ENCODE data around the gene CHCHD4. TPM values are rescaled to one million over a fixed set of nuclear protein-coding genes. Genes with fewer than 3 reads are reported as not detected.

The CHCHD4 gene
- total and polyA plus RNA-seq, 9 donors: 10.1 to 22.2 (median 12.2) TPM

DNA sequence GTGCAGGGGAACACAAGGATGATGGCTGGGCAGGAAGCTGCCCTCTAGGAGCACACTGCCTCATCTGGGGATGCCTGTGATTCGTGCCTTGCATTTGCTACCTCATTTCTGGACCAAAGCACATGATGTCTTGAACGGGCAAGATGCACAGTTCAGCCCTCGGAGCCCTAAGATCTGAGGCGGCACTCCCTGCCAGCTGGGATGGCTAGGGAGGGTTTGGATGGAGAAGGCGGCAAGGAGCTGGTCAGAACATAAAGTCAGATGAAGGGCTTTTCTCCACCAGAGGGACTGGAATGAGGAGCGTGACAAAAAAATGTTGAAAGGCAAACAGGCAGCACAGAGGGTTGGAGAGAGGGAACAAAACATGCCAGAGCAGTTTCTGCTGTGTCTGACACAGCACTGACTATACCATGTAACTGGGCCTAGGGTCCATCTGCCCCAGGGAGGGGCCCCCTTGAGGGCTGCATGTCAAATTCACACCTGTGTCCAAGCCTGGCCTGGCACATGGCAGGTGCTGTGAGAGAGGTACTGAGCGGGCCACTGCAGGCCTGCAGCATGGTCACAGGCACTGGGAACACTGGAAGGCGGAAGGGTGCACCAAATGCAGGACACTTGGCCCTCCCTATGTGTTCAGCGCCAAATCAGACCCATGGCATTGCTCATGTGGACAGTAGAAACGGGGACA lies 21.9 kb upstream of the CHCHD4 start:
- Histone ChIP-seq H3K27ac (no peak overlapping the region), H3K4me1 (ENCODE audit: insufficient read depth) (peaks cover 8% of the 10 kb centered on the region), H3K27me3 (no peaks in the 10 kb centered on the region), H3K4me3 (no peak overlapping the region), H3K36me3 (no peaks in the 10 kb centered on the region), H3K9me3 (no peaks in the 10 kb centered on the region)
- intact Hi-C loops (cut with DNase I): no loop called here
- peak in 1 of 5 donors; percentile 17 for DNase-seq
- 88 to 90% (median 90%) methylated on average over 10 of the region's 10 CpGs for WGBS, 3 donors
- TF ChIP-seq, protein P1, sequence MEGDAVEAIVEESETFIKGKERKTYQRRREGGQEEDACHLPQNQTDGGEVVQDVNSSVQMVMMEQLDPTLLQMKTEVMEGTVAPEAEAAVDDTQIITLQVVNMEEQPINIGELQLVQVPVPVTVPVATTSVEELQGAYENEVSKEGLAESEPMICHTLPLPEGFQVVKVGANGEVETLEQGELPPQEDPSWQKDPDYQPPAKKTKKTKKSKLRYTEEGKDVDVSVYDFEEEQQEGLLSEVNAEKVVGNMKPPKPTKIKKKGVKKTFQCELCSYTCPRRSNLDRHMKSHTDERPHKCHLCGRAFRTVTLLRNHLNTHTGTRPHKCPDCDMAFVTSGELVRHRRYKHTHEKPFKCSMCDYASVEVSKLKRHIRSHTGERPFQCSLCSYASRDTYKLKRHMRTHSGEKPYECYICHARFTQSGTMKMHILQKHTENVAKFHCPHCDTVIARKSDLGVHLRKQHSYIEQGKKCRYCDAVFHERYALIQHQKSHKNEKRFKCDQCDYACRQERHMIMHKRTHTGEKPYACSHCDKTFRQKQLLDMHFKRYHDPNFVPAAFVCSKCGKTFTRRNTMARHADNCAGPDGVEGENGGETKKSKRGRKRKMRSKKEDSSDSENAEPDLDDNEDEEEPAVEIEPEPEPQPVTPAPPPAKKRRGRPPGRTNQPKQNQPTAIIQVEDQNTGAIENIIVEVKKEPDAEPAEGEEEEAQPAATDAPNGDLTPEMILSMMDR (IDR thresholded peaks at IDR 0.05): no peak
- no peak for TF ChIP-seq EP300 (IDR thresholded peaks at IDR 0.05)
- TF ChIP-seq POLR2A (IDR thresholded peaks at IDR 0.05): no peak

DNA sequence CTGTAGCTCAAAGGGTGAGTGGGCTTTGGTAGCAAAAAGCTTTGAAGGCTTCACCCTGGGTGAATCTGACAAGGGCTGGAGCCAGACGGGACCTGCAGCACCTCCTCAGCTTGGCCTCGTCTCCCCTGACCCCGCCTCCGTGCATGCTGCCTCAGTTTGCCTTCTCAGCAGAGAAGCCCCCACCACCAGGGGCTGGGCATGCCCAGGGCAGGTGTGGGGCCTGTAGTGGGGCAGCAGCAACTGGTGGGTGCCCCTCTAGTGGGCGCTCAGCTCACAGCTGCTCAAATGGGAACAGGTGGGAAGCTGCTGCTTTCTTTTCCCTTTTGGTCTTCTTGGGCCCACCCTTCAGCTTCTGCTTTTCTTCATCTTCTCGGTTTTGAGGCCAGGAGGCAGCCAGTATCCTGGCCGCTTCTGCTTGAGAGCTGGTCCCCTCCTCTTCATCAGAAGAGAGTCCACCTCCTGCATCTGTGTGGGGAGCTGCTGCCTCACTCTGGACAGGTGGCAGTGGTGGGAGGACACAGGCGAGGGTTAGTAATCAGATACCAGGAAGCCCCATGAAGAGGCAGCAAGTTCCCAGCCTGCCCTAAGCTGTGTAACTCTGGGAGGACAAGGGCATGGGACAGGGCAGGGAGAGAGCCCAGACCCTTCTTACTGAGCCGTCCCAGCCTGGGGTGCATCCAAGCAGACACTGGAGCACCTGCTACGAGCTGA lies 21.2 kb upstream of the CHCHD4 start:
- H3K4me1 ChIP-seq (ENCODE audit: insufficient read depth): peaks cover 8% of the 10 kb centered on the region
- no peaks in the 10 kb centered on the region for H3K9me3 ChIP-seq
- H3K4me3 ChIP-seq: no peak overlapping the region
- no peak overlapping the region for H3K27ac ChIP-seq
- intact Hi-C loops (cut with DNase I): no loop called here
- no peaks in the 10 kb centered on the region for H3K36me3 ChIP-seq
- TF ChIP-seq POLR2A (IDR thresholded peaks at IDR 0.05): no peak
- TF ChIP-seq, protein P1 (IDR thresholded peaks at IDR 0.05): no peak
- TF ChIP-seq EP300 (IDR thresholded peaks at IDR 0.05): no peak
- no peaks in the 10 kb centered on the region for H3K27me3 ChIP-seq
- WGBS, 3 donors: 81 to 93% (median 86%) methylated on average over 10 of the region's 10 CpGs
- DNase-seq: peak in 1 of 5 donors; percentile 45

DNA sequence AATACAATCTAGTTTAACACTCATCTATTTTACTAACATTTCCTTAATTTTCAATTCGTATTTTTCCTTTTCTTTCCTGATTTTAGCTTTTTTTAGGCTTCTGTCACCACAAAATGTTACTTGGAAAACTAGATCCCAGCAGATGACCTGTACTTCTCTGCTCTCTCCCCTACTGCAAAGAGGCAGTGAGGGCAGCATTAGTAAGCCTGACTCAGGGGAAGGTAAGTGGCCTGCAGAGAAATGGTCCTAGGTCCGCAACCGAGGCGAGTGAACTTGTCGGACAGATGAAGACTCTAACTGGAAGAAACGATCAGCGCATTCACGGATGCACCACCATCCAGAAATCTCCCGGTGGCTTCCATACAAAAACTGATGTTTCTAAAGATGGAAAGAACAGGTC lies 20.6 kb upstream of the CHCHD4 start:
- Histone ChIP-seq H3K27me3 (no peaks in the 10 kb centered on the region), H3K4me3 (no peak overlapping the region), H3K9me3 (no peaks in the 10 kb centered on the region), H3K27ac (peak overlapping the region in 1 of 2 donors; percentile 60), H3K36me3 (no peaks in the 10 kb centered on the region), H3K4me1 (ENCODE audit: insufficient read depth) (peaks cover 8% of the 10 kb centered on the region)
- WGBS, 3 donors: 80 to 82% (median 80%) methylated on average over 9 of the region's 9 CpGs
- TF ChIP-seq, protein P1 (IDR thresholded peaks at IDR 0.05): no peak
- TF ChIP-seq POLR2A (IDR thresholded peaks at IDR 0.05) (no peak), EP300 (IDR thresholded peaks at IDR 0.05) (no peak)
- no peak for DNase-seq
- intact Hi-C loops (cut with DNase I): no loop called here

DNA sequence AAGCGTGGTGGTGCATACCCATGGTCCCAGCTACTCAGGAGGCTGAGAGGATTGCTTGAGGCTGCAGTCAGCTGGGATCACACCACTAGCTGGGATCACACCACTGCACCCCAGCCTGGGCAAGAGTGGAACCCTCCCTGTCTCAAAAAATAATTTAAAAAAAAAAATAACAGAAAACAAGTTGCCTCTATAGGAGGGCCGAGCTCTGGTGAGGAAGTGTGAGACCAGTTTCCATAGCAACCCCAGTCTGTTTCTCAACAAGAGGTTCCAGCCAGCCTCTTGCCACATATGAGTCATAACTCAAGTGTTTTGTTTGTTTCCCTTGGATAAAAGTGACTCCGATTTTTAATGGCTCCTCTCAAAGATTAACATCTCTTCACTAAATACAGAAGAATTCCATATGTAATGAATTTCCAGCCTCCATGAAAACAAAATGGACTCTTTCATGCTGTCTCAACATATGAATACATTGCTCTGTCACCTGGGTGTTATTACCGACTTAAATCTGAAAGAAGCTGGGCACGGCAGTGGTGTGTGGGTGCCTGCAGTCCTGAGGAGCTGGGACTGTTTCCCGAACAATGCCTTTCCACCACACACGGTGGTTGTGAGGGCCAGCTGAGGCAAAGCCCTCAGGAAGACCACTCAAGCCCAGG lies 19.9 kb upstream of the CHCHD4 start:
- Histone ChIP-seq H3K27ac (peak overlapping the region in 1 of 2 donors; percentile 60), H3K4me1 (ENCODE audit: insufficient read depth) (peaks cover 8% of the 10 kb centered on the region), H3K27me3 (no peaks in the 10 kb centered on the region), H3K9me3 (no peaks in the 10 kb centered on the region), H3K36me3 (no peaks in the 10 kb centered on the region), H3K4me3 (no peak overlapping the region)
- peak; percentile 47 to 85 (median 57) for DNase-seq
- intact Hi-C loops (cut with DNase I): no loop called here
- 12 to 13% (median 12%) methylated on average over 7 of the region's 7 CpGs for WGBS, 3 donors
- no peak for TF ChIP-seq EP300 (IDR thresholded peaks at IDR 0.05)
- TF ChIP-seq, protein P1 (IDR thresholded peaks at IDR 0.05): no peak
- TF ChIP-seq POLR2A (IDR thresholded peaks at IDR 0.05): no peak

All from ovary (tissue), 9 donors.